HG03342 (cell line): ENCODE measurements around the gene AATK.
"Not testable (repeated sequence)": the region's sequence is repeated elsewhere in the genome, so short reads cannot be mapped to it uniquely, and the experiment has no call there.

Source experiments
- ATAC-seq: cut with Tn5 transposase; IDR thresholded peaks from one replicate; pipeline ENCODE4 v1.9.1; 2021; ENCODE audit warnings: mild to moderate bottlenecking, moderate library complexity; ENCODE audit not compliant: unreplicated experiment

Gene AATK

GRCh38 chr17:81148986-81149533 lies 17.0 kb downstream of the AATK start:
- no peak for ATAC-seq

DNA sequence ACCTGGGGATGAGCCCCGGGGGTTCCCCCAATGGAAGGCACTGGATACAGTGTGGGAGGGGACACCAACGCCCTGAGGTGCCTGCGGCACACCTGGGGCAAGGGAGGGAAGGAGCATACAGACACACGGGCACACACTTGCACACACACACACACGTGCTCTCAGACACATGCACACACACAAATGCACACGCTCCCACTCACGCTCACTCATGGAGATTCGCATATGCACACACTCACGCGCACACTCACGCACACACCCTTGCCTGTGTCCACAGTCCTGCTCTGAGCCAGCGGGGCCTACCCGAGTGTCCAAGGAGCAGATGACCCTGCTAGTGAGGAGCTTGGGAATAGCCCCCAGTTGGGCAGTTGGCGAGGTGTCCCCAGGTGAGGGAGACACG lies 17.4 kb downstream of the AATK start:
- ATAC-seq, result no peak

GRCh38 chr17:81147701-81148100 lies 18.3 kb downstream of the AATK start:
- no peak for ATAC-seq

GRCh38 chr17:81146208-81146607 lies 19.8 kb downstream of the AATK start:
- not testable (repeated sequence) for ATAC-seq

DNA sequence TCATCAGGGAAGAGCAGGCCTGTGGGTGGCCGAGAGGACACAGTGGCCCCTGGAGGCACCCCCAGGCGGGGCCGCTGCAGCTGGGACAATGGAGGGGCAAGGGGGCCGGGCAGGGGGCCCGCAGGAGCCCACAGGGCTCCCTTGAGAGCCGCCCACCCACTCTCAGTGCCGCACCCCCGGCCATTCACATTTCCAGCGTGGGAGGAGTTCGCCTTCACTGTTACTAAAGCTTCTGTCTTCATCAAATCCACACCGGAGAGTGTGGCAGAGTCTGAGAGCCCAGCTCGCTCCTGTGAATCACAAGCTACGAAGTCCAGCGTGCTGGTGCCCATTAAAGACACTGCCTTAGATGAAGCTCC lies 21.6 kb downstream of the AATK start:
- ATAC-seq, result no peak

GRCh38 chr17:81143717-81144422 lies 22.2 kb downstream of the AATK start:
- no peak for ATAC-seq

GRCh38 chr17:81143200-81143527 lies 22.9 kb downstream of the AATK start:
- ATAC-seq, result no peak

GRCh38 chr17:81142301-81143199 lies 23.5 kb downstream of the AATK start:
- ATAC-seq, result no peak

- no peak for ATAC-seq
Measured at GRCh38 chr17:81140695-81141094, 25.3 kb downstream of the AATK start.

DNA sequence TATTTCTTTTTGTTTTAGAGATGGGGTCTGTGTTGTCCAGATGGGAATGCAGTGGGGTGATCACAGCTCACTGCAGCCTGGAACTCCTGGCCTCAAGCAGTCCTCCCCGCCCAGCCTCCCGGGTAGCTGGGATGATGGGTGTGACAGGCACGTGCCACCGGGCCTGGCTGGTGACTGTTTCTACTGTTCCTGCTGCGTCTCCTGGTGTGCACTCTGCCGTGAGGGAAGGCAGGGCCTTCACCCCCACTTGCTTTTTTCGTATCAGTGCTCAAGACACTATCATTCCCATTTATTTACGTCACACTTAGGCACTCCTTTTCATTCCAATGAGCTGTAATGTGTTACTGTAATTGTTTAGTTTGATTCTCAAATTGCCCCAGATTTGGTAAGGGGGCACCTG lies 26.0 kb downstream of the AATK start:
- ATAC-seq, result no peak

DNA sequence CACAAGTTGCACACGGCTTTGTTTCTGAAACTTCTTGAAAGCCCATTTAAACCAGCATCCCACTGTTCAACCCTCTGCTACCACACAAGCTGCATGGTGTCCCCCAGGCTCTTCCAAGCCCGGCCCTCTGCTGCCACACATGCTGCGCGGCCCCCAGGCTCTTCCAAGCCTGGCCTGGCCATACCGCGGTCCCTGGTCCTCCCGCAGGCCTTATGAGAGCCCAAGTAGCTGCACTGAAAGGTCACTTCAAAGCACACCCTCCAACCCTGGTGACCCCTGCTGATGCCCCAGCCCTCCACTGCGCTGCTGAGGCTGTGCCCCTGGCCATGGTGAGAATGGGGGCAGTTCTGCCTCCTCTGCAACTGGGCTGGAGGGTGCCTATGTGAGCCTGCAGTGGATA lies 26.6 kb downstream of the AATK start:
- no peak for ATAC-seq

GRCh38 chr17:81138500-81138899 lies 27.5 kb downstream of the AATK start:
- no peak for ATAC-seq

DNA sequence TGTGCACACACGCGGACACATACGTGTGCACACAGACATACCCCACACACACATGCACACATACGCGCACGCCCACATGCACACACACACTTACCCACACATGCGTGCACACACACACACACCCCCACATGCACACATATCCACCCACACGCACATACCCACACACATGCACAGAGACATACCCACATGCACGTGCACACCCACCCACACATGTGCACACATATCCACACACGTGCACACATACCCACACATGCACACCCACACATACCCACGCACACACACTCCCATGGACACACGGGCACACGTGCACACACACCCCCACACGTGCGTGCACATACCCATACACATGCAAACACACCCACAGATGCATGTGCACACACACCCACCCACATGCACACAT lies 27.9 kb downstream of the AATK start:
- ATAC-seq, result no peak

GRCh38 chr17:81137248-81137647 lies 28.8 kb downstream of the AATK start:
- ATAC-seq, result no peak

- no peak for ATAC-seq
Measured at GRCh38 chr17:81136366-81136765, 29.7 kb downstream of the AATK start.

DNA sequence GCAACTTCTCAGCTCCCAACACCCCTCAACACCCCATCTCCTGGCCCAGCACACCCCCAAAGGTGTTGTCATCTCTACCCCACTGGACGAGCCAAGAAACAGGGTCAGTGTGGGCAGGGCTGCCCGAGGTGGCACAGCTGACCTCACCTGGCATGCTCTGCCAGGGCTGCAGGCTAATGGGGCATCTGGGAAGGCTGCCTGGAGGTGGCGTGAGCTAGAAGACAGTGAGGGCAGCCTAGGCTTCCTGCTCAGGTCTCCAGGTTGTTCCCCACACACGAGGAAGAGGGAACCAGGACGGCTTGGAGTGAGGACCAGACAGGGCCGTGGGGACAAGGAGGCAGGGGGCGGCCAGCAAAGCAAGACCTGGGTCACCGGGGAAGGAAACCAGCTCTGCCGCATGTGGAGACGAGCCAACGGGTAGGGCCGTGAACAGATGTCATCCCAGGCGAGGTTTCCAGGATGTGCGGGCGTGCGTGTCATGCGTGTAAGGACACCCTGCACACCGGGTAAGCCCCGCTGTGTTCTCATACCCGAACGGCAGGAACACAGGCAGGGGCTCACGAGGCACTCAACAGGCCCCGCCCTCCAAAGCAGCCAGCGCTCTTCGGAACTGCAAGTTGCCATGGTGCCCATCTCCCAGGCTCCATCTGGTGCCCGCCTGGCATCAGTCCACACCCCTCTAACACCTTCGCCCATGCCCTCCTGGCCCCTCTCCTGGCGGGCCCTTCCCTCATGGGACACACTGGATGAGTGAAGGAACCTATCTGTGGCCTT lies 30.3 kb downstream of the AATK start:
- ATAC-seq, result no peak

DNA sequence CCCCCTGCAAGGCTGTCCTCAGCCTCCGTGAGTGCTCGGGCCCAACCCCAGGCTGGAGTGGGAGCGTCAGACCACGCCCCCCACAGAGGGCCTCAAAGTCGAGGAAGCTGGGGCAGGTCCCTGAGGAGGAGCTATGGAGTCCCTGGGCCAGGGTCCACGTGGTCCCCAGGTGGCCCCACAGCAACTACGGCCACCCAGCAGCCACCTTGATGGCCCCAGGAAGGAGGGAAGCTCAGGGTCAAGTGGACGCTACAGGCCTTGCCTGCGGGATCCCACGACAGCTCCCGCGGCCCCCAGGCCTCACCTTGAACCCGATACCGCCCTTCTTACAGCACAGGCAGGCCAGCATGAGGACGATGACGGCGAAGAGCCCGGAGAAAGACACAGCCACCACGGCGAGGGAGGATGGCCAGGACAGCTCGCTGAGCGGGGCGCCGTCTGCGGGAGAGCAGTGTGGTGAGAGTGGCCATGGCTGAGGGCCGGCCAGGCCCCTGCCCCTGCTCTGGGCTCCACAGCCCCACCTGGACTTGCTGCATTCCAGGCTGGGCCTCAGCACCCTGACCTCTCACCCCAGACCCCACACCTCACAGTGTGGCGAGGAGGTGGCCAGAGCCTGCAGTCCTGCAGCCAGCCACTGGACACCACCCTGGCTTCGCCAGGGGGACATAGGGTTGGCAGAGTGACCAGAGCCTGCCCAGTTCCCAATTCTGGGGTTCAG lies 31.8 kb downstream of the AATK start:
- ATAC-seq, result no peak

GRCh38 chr17:81132770-81133723 lies 33.0 kb downstream of the AATK start:
- no peak for ATAC-seq

GRCh38 chr17:81132197-81132540 lies 33.9 kb downstream of the AATK start:
- no peak for ATAC-seq
